OCI-LY1 (cell line): ENCODE results near the gene ZNHIT1.

Experiments
- H2AFZ ChIP-seq: fragments of 200-600 bp; sonication (generic), shearing (Covaris generic); 2 replicates; pipeline ENCODE4 v1.6.0; 2014; ENCODE audit warnings: antibody characterized with exemption, mild to moderate bottlenecking, low read length
- H3F3A ChIP-seq: fragments of 200-600 bp; sonication (generic), shearing (Covaris generic); 2 replicates; pipeline ENCODE4 v1.6.0; 2014; ENCODE audit warnings: mild to moderate bottlenecking, antibody characterized with exemption, low read length, moderate library complexity; ENCODE audit not compliant: insufficient read depth
- H3K27ac ChIP-seq: fragments of 200-600 bp; sonication (generic); 2 replicates; pipeline ENCODE4 v1.5.1; 2014; ENCODE audit warnings: low read length, mixed run types, mild to moderate bottlenecking, low read depth; ENCODE audit not compliant: poor library complexity, severe bottlenecking
- H3K27me3 ChIP-seq: fragments of 200-600 bp; sonication (generic); 2 replicates; pipeline ENCODE4 v1.6.0; 2014; ENCODE audit warnings: antibody characterized with exemption, mild to moderate bottlenecking, low read length, moderate library complexity; ENCODE audit not compliant: insufficient read depth
- H3K36me3 ChIP-seq: fragments of 200-600 bp; sonication (generic); 2 replicates; pipeline ENCODE4 v1.6.1; 2014; ENCODE audit warnings: mild to moderate bottlenecking, antibody characterized with exemption, low read length, moderate library complexity, mixed read lengths; ENCODE audit not compliant: insufficient read depth
- H3K4me1 ChIP-seq: fragments of 200-600 bp; sonication (generic); 2 replicates; pipeline ENCODE4 v1.5.1; 2014; ENCODE audit warnings: mild to moderate bottlenecking, low read length, moderate library complexity; ENCODE audit not compliant: insufficient read depth, severe bottlenecking
- H3K4me2 ChIP-seq: fragments of 200-600 bp; sonication (generic), shearing (Covaris generic); 2 replicates; pipeline ENCODE4 v1.6.1; 2014; ENCODE audit warnings: low read length
- H3K4me3 ChIP-seq: fragments of 200-600 bp; sonication (generic); 2 replicates; pipeline ENCODE4 v1.5.1; 2014; ENCODE audit warnings: low read length, low read depth, mild to moderate bottlenecking, mixed read lengths; ENCODE audit not compliant: poor library complexity, severe bottlenecking
- H3K79me2 ChIP-seq: fragments of 200-600 bp; shearing (Covaris generic); 2 replicates; pipeline ENCODE4 v1.6.1; 2016; ENCODE audit warnings: mixed run types, low read length, mixed read lengths; ENCODE audit not compliant: insufficient read depth
- H3K9ac ChIP-seq: fragments of 200-600 bp; sonication (generic), shearing (Covaris generic); 2 replicates; pipeline ENCODE4 v1.6.1; 2014; ENCODE audit warnings: mild to moderate bottlenecking, low read length, mixed read lengths
- H3K9me2 ChIP-seq: fragments of 200-600 bp; sonication (generic), shearing (Covaris generic); 2 replicates; pipeline ENCODE4 v1.6.1; 2014; ENCODE audit warnings: low read depth, mild to moderate bottlenecking, low read length, mixed read lengths
- H3K9me3 ChIP-seq: fragments of 200-600 bp; shearing (Covaris generic); 2 replicates; pipeline ENCODE4 v1.6.1; 2014; ENCODE audit warnings: low read length, mixed read lengths
- H4K20me1 ChIP-seq: fragments of 200-600 bp; sonication (generic), shearing (Covaris generic); 2 replicates; pipeline ENCODE4 v1.6.0; 2016; ENCODE audit warnings: mild to moderate bottlenecking, low read length; ENCODE audit not compliant: insufficient read depth
- EZH2 ChIP-seq: fragments of 200-600 bp; sonication (generic), shearing (Covaris generic); IDR thresholded peaks from 2 replicates; pipeline ENCODE4 v1.8.0; 2017; ENCODE audit warnings: borderline replicate concordance, mixed run types, mild to moderate bottlenecking, antibody characterized with exemption, low read length, moderate library complexity, mixed read lengths
- TF ChIP-seq, protein P1 (sequence below): fragments of 200-600 bp; sonication (generic), shearing (Covaris generic); IDR thresholded peaks from 2 replicates; pipeline ENCODE4 v1.5.1; 2017; ENCODE audit warnings: mild to moderate bottlenecking, antibody characterized with exemption, low read length, moderate library complexity, mixed read lengths

Gene ZNHIT1

DNA sequence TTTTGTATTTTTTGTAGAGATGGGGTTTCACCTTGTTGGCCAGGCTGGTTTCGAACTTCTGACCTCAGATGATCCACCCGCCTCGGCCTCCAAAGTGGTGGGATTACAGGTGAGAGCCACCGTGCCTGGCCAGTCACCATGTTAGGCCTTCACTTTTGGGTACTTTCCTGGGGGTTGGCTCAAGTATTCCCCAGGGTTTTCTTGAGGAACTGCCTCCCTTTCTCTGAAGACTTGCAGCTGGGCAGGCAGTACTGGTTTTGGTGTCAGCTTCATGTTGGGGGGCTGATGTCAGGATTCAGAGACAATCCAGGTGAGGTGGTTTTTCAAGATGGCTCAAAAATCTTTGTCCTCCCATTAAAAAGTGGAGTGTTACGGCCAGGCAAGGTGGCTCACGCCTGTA is 7.7 kb downstream of the ZNHIT1 start:
- Histone ChIP-seq H3K27me3 (no peaks in the 10 kb centered on the region), H3K79me2 (no peaks in the 10 kb centered on the region), H3K9me3 (no peaks in the 10 kb centered on the region), H2AFZ (no peak overlapping the region), H3K27ac (no peak overlapping the region), H4K20me1 (no peaks in the 10 kb centered on the region), H3K9me2 (no peaks in the 10 kb centered on the region), H3K4me1 (peaks cover 10% of the 10 kb centered on the region), H3K4me2 (no peak overlapping the region), H3K36me3 (peaks cover 44% of the 10 kb centered on the region), H3K4me3 (no peak overlapping the region), H3F3A (no peaks in the 10 kb centered on the region), H3K9ac (no peak overlapping the region)
- TF ChIP-seq EZH2 = no peak

DNA sequence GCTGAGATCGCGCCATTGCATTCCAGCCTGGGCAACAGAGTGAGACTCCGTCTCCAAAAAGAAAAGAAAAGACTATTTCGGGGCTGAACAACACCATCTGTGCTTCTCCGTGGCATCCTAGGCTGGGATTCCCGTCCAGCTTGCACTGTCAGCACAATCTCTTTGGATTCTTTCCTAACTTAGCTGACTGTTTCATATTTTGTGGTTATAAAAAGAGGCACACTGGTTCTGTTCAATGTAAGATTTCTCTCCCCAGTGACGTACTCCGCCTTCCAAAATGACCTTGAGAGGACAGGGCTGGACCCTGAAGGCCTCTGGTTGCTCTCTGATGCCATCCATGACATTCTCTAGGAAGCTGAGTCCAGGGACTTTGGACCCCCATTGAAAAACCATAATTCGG is 8.8 kb downstream of the ZNHIT1 start:
- H3K36me3 ChIP-seq = peaks cover 48% of the 10 kb centered on the region

DNA sequence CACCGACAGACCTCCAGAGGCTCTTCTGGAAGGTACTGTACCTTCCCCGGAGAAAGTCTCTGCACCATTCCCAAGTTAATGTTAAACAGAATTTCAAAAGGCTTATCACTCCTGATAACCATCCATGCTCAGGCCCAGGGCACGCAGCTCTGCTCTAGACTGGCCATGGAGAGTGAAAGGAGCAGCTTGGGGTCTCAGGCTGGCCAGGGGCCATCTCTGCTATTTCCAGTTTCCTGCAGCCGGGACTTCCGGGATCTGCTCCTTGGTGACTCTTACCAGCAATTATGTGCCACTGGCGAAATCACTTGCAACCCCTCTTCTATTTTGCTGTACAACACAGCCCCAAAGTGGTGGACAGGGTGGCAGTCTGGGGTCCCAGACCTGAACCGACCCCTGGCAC is 13.7 kb downstream of the ZNHIT1 start:
- no peaks in the 10 kb centered on the region for H3K9me2 ChIP-seq
- H3K27ac ChIP-seq = no peak overlapping the region
- H3K4me1 ChIP-seq = peaks cover 10% of the 10 kb centered on the region
- H3K27me3 ChIP-seq = no peaks in the 10 kb centered on the region
- no peak overlapping the region for H3K4me2 ChIP-seq
- H3K36me3 ChIP-seq = peaks cover 14% of the 10 kb centered on the region
- H3K9me3 ChIP-seq = no peaks in the 10 kb centered on the region
- no peaks in the 10 kb centered on the region for H3F3A ChIP-seq
- no peaks in the 10 kb centered on the region for H4K20me1 ChIP-seq
- no peaks in the 10 kb centered on the region for H3K79me2 ChIP-seq
- TF ChIP-seq, protein P1, sequence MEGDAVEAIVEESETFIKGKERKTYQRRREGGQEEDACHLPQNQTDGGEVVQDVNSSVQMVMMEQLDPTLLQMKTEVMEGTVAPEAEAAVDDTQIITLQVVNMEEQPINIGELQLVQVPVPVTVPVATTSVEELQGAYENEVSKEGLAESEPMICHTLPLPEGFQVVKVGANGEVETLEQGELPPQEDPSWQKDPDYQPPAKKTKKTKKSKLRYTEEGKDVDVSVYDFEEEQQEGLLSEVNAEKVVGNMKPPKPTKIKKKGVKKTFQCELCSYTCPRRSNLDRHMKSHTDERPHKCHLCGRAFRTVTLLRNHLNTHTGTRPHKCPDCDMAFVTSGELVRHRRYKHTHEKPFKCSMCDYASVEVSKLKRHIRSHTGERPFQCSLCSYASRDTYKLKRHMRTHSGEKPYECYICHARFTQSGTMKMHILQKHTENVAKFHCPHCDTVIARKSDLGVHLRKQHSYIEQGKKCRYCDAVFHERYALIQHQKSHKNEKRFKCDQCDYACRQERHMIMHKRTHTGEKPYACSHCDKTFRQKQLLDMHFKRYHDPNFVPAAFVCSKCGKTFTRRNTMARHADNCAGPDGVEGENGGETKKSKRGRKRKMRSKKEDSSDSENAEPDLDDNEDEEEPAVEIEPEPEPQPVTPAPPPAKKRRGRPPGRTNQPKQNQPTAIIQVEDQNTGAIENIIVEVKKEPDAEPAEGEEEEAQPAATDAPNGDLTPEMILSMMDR = no peak
- no peak for TF ChIP-seq EZH2
- no peak overlapping the region for H3K4me3 ChIP-seq
- no peak overlapping the region for H3K9ac ChIP-seq
- no peak overlapping the region for H2AFZ ChIP-seq

More for the DNA sequence above, 8.8 kb downstream of the ZNHIT1 start:
- no peaks in the 10 kb centered on the region for H4K20me1 ChIP-seq
- H3K9me2 ChIP-seq = no peaks in the 10 kb centered on the region
- no peak overlapping the region for H3K4me2 ChIP-seq
- H3F3A ChIP-seq = no peaks in the 10 kb centered on the region
- no peak overlapping the region for H3K4me3 ChIP-seq
- no peak overlapping the region for H3K9ac ChIP-seq
- no peaks in the 10 kb centered on the region for H3K9me3 ChIP-seq
- TF ChIP-seq, protein P1 = no peak
- no peak for TF ChIP-seq EZH2
- H3K79me2 ChIP-seq = no peaks in the 10 kb centered on the region
- H3K27ac ChIP-seq = no peak overlapping the region
- H2AFZ ChIP-seq = no peak overlapping the region
- H3K4me1 ChIP-seq = peaks cover 10% of the 10 kb centered on the region
- no peaks in the 10 kb centered on the region for H3K27me3 ChIP-seq

DNA sequence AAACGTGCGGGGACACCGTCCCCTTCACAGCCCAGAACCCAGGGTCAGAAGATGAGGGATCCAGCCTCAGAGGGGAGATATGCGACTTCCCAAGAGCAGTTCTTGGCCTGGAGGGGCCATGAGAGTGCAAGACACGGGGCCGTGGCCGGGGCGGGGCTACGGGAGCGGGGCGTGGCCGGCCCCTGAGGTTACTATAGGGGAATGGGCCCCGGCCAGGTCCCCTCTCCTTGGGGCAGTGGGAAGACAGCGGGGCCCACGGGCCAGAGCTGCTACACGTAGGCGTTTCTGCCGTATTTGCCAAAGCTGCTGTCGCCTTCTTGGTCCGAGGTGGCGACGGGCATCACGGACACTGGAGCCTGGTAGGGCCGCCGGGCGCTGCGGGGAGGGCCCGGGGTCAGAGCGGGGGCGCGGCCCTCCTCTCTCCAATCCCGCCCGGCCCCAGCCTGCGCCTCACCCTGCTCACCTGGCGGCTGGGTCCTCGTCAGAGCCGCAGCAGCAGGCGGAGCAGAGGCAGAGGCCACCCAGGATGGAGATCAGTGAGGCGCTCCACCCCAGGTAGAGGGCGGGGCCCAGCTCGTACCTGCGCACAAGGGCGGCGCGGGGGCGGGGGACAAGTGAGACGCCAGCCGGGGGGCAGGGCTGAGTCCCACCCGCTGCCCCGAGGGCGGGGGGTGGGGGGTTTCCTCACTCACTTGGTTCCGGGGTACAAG is 14.3 kb downstream of the ZNHIT1 start:
- TF ChIP-seq EZH2 = no peak
- TF ChIP-seq, protein P1 = no peak
- Histone ChIP-seq H4K20me1 (no peaks in the 10 kb centered on the region), H3K27ac (no peak overlapping the region), H3K9me2 (no peaks in the 10 kb centered on the region), H3K9ac (no peak overlapping the region), H3F3A (no peaks in the 10 kb centered on the region), H3K79me2 (no peaks in the 10 kb centered on the region), H3K27me3 (no peaks in the 10 kb centered on the region), H3K4me3 (no peak overlapping the region), H2AFZ (no peak overlapping the region), H3K4me1 (peaks cover 10% of the 10 kb centered on the region), H3K4me2 (no peak overlapping the region), H3K9me3 (no peaks in the 10 kb centered on the region), H3K36me3 (peaks cover 12% of the 10 kb centered on the region)
